Tibial artery (tissue), 4 donors: ENCODE measurements around the gene PGM2.

Experiments used
- DNase-seq, 2 donors: peaks; one replicate each; pipeline ENCODE4 v3.0.0-alpha.2; 2019
- H3K27ac ChIP-seq, 2 donors: fragments of 200-600 bp; sonication (generic) in 1 of 2; 1 replicate in 1 of 2; 2 replicates in 1 of 2; pipeline ENCODE4 v1.5.1; 2018 to 2019; ENCODE audit warnings: mild to moderate bottlenecking in 1 of 2
- H3K27me3 ChIP-seq, 2 donors: fragments of 200-600 bp; sonication (generic) in 1 of 2; one replicate each; pipeline versions ENCODE4 v1.5.1 to v1.6.0; 2016 to 2019
- H3K36me3 ChIP-seq, 3 donors: fragments of 200-600 bp; sonication (generic) in 2 of 3; one replicate each; pipeline ENCODE4 v1.5.1; 2016 to 2019; ENCODE audit warnings: mild to moderate bottlenecking in 2 of 3
- H3K4me1 ChIP-seq, 4 donors: fragments of 200-600 bp; sonication (generic) in 2 of 4; 1 replicate in 3 of 4; 2 replicates in 1 of 4; pipeline ENCODE4 v1.5.1; 2016 to 2019
- H3K4me3 ChIP-seq, 2 donors: fragments of 200-600 bp; sonication (generic) in 1 of 2; 1 replicate in 1 of 2; 2 replicates in 1 of 2; pipeline ENCODE4 v1.5.1; 2018 to 2019; ENCODE audit warnings: mild to moderate bottlenecking in 2 of 2
- H3K9me3 ChIP-seq, 3 donors: fragments of 200-600 bp; sonication (generic) in 1 of 3; one replicate each; pipeline ENCODE4 v1.5.1; 2016 to 2019
- intact Hi-C: fragments of 100-400 bp; cut with DNase I; formaldehyde crosslinking; loops from one replicate; pipeline ENCODE4 v1.15.0; 2023; ENCODE audit warnings: low total_unique reads
- TF ChIP-seq, protein P1 (sequence below), 2 experiments: fragments of 200-600 bp in 1 of 2; fragments of 450-650 bp in 1 of 2; IDR thresholded peaks; one replicate each; pipeline ENCODE4 v1.5.1; 2017 to 2019; ENCODE audit warnings: antibody characterized with exemption in 2 of 2, mild to moderate bottlenecking in 1 of 2, moderate library complexity in 1 of 2

The PGM2 gene

DNA sequence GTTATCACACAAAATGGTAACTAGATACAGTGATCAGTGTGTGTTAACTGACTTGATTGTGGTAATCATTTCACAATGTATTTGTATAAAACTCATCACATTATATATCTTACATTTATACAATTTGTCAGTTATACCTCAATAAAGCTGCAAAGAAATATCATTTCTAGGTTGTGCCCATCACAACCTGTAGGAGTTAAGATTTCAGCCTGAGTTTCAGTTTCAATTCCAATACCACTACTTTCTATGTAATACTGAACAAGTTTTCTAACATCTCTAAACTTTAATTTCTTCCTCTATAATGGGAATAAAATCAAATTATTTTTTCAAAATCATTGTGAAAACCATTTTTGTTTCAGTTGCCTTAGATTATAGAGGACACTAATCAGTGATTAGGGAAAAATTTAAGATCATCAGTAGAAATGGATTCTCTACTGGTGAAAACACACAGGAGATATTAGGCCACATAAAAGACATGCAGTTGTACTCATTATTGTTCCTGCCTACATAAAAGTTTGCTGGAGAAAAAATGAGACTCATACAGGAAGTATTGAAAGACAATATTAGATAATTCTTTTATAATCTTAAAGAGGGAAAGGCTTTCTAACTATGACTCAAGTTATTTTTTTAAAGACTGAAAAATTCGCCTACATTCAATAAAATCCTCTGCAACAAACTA lies 46.0 kb downstream of the PGM2 start:
- H3K36me3 ChIP-seq, result peaks cover 0 to 10% (median 0%) of the 10 kb centered on the region in 3 donors
- no peak overlapping the region for H3K27ac ChIP-seq
- TF ChIP-seq, protein P1, sequence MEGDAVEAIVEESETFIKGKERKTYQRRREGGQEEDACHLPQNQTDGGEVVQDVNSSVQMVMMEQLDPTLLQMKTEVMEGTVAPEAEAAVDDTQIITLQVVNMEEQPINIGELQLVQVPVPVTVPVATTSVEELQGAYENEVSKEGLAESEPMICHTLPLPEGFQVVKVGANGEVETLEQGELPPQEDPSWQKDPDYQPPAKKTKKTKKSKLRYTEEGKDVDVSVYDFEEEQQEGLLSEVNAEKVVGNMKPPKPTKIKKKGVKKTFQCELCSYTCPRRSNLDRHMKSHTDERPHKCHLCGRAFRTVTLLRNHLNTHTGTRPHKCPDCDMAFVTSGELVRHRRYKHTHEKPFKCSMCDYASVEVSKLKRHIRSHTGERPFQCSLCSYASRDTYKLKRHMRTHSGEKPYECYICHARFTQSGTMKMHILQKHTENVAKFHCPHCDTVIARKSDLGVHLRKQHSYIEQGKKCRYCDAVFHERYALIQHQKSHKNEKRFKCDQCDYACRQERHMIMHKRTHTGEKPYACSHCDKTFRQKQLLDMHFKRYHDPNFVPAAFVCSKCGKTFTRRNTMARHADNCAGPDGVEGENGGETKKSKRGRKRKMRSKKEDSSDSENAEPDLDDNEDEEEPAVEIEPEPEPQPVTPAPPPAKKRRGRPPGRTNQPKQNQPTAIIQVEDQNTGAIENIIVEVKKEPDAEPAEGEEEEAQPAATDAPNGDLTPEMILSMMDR (IDR thresholded peaks at IDR 0.05), result no peak
- peaks cover 0 to 22% (median 3%) of the 10 kb centered on the region in 4 donors for H3K4me1 ChIP-seq
- no peaks in the 10 kb centered on the region for H3K27me3 ChIP-seq
- intact Hi-C loops, result no loop called here
- no peak overlapping the region for H3K4me3 ChIP-seq
- no peaks in the 10 kb centered on the region for H3K9me3 ChIP-seq
- no peak for DNase-seq

DNA sequence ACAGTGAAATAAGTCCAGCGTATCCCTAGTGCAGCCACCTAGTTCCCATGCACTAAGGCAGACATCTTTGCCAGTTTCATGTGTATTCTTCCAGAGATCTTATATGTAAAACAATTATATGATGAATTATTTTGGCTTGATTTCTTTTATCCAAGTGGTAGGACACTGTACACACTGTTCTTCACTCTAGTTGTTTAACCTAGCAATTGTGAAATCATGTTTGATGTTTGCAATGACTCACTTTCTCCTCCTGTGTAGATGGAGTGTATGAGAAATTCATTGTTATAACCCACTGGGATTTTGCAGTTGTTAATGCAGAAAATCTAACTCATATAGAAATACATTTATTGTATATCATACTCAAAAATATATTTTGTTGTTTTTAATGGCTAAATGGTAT lies 46.9 kb downstream of the PGM2 start:
- Histone ChIP-seq H3K36me3 (peaks cover 0 to 10% (median 0%) of the 10 kb centered on the region in 3 donors), H3K4me3 (no peak overlapping the region), H3K9me3 (no peaks in the 10 kb centered on the region), H3K4me1 (peaks cover 0 to 24% (median 3%) of the 10 kb centered on the region in 4 donors), H3K27ac (no peak overlapping the region), H3K27me3 (no peaks in the 10 kb centered on the region)
- no peak for DNase-seq
- intact Hi-C loops, result no loop called here
- TF ChIP-seq, protein P1 (IDR thresholded peaks at IDR 0.05), result no peak

DNA sequence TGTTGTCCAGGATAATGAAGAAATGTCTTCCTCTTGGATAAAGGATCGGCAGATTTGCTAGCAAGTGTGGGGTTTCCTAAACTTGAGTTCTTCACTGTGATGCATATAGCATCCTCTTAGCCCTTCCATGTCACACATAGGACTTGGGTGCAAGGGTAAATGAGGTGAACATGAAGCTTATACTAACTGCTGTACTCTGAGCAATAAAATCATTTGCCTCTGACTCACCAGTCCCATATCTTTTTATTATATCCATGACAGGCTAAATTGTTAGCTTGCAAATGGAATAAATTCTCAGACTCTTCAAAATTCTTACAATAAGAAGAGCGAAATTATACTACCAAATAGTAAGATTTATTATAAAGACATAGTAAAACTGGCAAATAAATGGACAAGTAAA lies 49.7 kb downstream of the PGM2 start:
- H3K4me3 ChIP-seq, result no peak overlapping the region
- H3K9me3 ChIP-seq, result no peaks in the 10 kb centered on the region
- no peaks in the 10 kb centered on the region for H3K36me3 ChIP-seq
- no peak for DNase-seq
- no peaks in the 10 kb centered on the region for H3K27me3 ChIP-seq
- H3K27ac ChIP-seq, result peak overlapping the region in 1 of 2 donors; percentile 69
- TF ChIP-seq, protein P1 (IDR thresholded peaks at IDR 0.05), result no peak
- intact Hi-C loops, result no loop called here
- peaks cover 0 to 24% (median 3%) of the 10 kb centered on the region in 4 donors for H3K4me1 ChIP-seq

DNA sequence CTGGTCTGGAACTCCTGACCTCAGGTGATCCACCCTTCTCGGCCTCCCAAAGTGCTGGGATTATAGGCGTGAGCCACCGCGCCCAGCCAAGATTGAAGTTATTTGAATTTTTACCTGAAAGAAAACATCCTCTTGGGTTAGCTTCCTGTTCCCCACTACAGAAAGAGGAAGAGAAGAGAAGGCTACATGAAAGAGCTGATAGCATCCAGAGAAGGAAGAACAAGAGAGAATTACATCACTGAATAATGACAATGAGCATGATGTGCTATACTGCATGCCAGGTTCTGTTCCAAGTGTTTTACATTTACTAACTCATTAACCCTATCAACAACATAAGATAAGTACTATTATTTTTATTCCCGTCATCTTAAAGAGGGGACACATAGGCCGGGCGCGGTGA lies 52.9 kb downstream of the PGM2 start:
- no peak for DNase-seq
- H3K27ac ChIP-seq, result no peak overlapping the region
- no peak overlapping the region for H3K4me3 ChIP-seq
- peaks cover 0 to 25% (median 3%) of the 10 kb centered on the region in 4 donors for H3K4me1 ChIP-seq
- H3K36me3 ChIP-seq, result no peaks in the 10 kb centered on the region
- H3K9me3 ChIP-seq, result no peaks in the 10 kb centered on the region
- H3K27me3 ChIP-seq, result no peaks in the 10 kb centered on the region
- TF ChIP-seq, protein P1 (IDR thresholded peaks at IDR 0.05), result no peak
- intact Hi-C loops, result no loop called here

GRCh38 chr4:37881811-37882210 lies 55.3 kb downstream of the PGM2 start:
- no peaks in the 10 kb centered on the region for H3K9me3 ChIP-seq
- no peak for DNase-seq
- TF ChIP-seq, protein P1 (IDR thresholded peaks at IDR 0.05), result no peak
- H3K27ac ChIP-seq, result no peak overlapping the region
- intact Hi-C loops, result no loop called here
- H3K27me3 ChIP-seq, result no peaks in the 10 kb centered on the region
- H3K4me3 ChIP-seq, result no peak overlapping the region
- H3K4me1 ChIP-seq, result peaks cover 0 to 41% (median 12%) of the 10 kb centered on the region in 4 donors
- H3K36me3 ChIP-seq, result no peaks in the 10 kb centered on the region
